Uterus (tissue), 2 donors: ENCODE data around the gene CARS1.
"Not testable (repeated sequence)": the region's sequence is repeated elsewhere in the genome, so short reads cannot be mapped to it uniquely, and the experiment has no call there.

ENCODE experiments used
- CTCF ChIP-seq, 4 experiments: fragments of 200-600 bp in 2 of 4; fragments of 450-650 bp in 2 of 4; sonication (generic) in 2 of 4; IDR thresholded peaks; one replicate each; pipeline ENCODE4 v1.5.1; 2016 to 2019; ENCODE audit warnings: antibody characterized with exemption in 4 of 4, mild to moderate bottlenecking in 2 of 4, moderate library complexity in 1 of 4
- POLR2A ChIP-seq, 2 donors: fragments of 450-650 bp; IDR thresholded peaks; one replicate each; pipeline ENCODE4 v1.6.1; 2016; ENCODE audit warnings: antibody characterized with exemption in 2 of 2, mild to moderate bottlenecking in 1 of 2, moderate library complexity in 1 of 2

GRCh38 chr11:3063876-3064275, 6.7 kb upstream of the CARS1 start:
- not testable (repeated sequence) for TF ChIP-seq CTCF, POLR2A (IDR thresholded peaks at IDR 0.05)
